ENCODE results near the gene CHML. TPM values are rescaled to one million over a fixed set of nuclear protein-coding genes. Genes with fewer than 3 reads are reported as not detected.

CHML gene
- total RNA-seq, 4 donors from 2014 or later = 8.0 to 14.3 (median 12.1) TPM

DNA sequence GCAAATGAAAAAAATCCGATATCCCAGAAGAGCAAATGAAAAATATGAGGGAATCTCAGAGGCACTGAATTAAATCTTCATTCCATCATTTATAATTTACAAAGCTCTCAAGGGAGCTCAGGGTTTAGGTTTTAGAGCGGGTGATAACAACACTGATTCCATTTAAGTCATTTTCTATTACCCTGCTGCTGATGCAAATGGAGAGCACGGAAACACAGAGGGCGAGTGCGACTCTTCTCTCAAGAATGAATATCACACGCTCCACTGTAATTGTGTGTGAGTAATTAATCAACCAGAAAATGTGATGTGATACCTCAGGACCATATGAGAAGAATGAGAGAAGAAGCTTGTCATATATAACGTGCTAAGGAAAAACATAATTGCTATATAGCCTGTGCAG lies 22.7 kb downstream of the CHML start:
- Histone ChIP-seq H3K27ac (no peak overlapping the region), H3K9me3 (no peaks in the 10 kb centered on the region), H3K4me1 (peaks cover 1% of the 10 kb centered on the region), H3K27me3 (no peaks in the 10 kb centered on the region), H3K36me3 (no peaks in the 10 kb centered on the region), H3K4me3 (no peak overlapping the region)
- 95% methylated on average over 7 of the region's 7 CpGs for WGBS
- no peak for DNase-seq (ENCODE audit: low spot score in 2 of 2)
- TF ChIP-seq, protein P1, sequence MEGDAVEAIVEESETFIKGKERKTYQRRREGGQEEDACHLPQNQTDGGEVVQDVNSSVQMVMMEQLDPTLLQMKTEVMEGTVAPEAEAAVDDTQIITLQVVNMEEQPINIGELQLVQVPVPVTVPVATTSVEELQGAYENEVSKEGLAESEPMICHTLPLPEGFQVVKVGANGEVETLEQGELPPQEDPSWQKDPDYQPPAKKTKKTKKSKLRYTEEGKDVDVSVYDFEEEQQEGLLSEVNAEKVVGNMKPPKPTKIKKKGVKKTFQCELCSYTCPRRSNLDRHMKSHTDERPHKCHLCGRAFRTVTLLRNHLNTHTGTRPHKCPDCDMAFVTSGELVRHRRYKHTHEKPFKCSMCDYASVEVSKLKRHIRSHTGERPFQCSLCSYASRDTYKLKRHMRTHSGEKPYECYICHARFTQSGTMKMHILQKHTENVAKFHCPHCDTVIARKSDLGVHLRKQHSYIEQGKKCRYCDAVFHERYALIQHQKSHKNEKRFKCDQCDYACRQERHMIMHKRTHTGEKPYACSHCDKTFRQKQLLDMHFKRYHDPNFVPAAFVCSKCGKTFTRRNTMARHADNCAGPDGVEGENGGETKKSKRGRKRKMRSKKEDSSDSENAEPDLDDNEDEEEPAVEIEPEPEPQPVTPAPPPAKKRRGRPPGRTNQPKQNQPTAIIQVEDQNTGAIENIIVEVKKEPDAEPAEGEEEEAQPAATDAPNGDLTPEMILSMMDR (IDR thresholded peaks at IDR 0.05) = no peak
- TF ChIP-seq EP300 (IDR thresholded peaks at IDR 0.05) (no peak), POLR2A (IDR thresholded peaks at IDR 0.05) (no peak), POLR2AphosphoS5 (IDR thresholded peaks at IDR 0.05) (no peak)

DNA sequence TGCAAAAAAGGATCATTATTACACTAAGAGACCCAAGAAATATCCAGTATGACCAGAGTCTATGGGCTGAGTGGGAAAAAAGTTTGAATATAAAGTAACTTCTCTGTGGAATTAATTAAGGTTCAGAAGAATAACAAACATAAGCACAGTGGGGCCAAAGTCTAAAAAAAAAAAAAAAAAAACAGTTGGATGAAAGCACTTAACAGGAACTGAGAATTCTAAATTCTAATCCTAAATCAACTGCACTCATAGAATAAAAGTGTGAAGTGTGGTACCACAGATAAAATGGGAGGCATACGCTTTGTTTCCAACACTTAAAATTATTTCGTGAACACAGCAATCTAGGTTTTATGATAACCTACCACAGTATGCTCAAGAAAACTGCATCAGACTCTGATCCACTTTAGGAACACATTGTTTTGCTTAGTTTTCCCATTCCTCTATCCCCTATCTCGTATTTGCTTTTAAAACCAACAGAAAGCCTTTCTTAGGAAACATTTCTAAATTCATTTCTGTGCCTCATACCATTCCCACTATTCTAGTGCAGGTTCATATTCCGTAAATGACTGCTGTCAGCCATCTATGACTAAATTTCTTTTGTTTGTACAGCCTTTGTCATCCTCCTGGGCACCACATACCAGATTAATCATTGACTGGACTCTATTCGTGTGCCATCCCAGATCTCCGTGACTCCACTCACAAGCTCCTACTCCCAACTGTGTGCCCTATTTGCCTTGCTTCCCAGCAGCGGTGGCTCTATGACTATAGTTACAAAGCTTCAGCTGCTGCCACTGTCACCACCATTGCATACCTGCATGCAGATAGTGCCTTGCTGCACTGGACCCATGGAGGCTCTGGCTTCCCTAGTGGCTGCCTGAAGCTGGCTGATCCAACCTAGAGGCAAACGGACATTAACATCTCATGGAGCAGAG lies 24.9 kb downstream of the CHML start:
- TF ChIP-seq POLR2A (IDR thresholded peaks at IDR 0.05) (no peak), POLR2AphosphoS5 (IDR thresholded peaks at IDR 0.05) (no peak), EP300 (IDR thresholded peaks at IDR 0.05) (no peak)
- TF ChIP-seq, protein P1 (IDR thresholded peaks at IDR 0.05) = no peak
- H3K4me1 ChIP-seq = peaks cover 6% of the 10 kb centered on the region
- no peak for DNase-seq (ENCODE audit: low spot score in 2 of 2)
- 95% methylated on average over 8 of the region's 8 CpGs for WGBS
- no peak overlapping the region for H3K4me3 ChIP-seq
- no peaks in the 10 kb centered on the region for H3K36me3 ChIP-seq
- H3K9me3 ChIP-seq = no peaks in the 10 kb centered on the region
- H3K27ac ChIP-seq = no peak overlapping the region
- no peaks in the 10 kb centered on the region for H3K27me3 ChIP-seq

GRCh38 chr1:241614572-241614971 lies 25.6 kb downstream of the CHML start:
- 68% methylated on average over 4 of the region's 4 CpGs for WGBS
- Histone ChIP-seq H3K4me3 (no peak overlapping the region), H3K27ac (no peak overlapping the region), H3K36me3 (no peaks in the 10 kb centered on the region), H3K4me1 (peaks cover 13% of the 10 kb centered on the region), H3K27me3 (no peaks in the 10 kb centered on the region), H3K9me3 (no peaks in the 10 kb centered on the region)
- TF ChIP-seq, protein P1 (IDR thresholded peaks at IDR 0.05) = no peak
- TF ChIP-seq POLR2A (IDR thresholded peaks at IDR 0.05) (no peak), EP300 (IDR thresholded peaks at IDR 0.05) (no peak), POLR2AphosphoS5 (IDR thresholded peaks at IDR 0.05) (no peak)
- DNase-seq (ENCODE audit: low spot score in 2 of 2) = no peak

GRCh38 chr1:241614144-241614543 lies 26.0 kb downstream of the CHML start:
- H3K9me3 ChIP-seq = no peaks in the 10 kb centered on the region
- no peak overlapping the region for H3K27ac ChIP-seq
- TF ChIP-seq EP300 (IDR thresholded peaks at IDR 0.05) = no peak
- no peak for TF ChIP-seq POLR2AphosphoS5 (IDR thresholded peaks at IDR 0.05)
- no peak for TF ChIP-seq POLR2A (IDR thresholded peaks at IDR 0.05)
- TF ChIP-seq, protein P1 (IDR thresholded peaks at IDR 0.05) = no peak
- H3K27me3 ChIP-seq = no peaks in the 10 kb centered on the region
- no peak overlapping the region for H3K4me3 ChIP-seq
- DNase-seq (ENCODE audit: low spot score in 2 of 2) = no peak
- 92% methylated on average over 4 of the region's 4 CpGs for WGBS
- peaks cover 13% of the 10 kb centered on the region for H3K4me1 ChIP-seq
- H3K36me3 ChIP-seq = no peaks in the 10 kb centered on the region
